HG03025 (cell line): ENCODE data around the gene FBXL19.

Experiments
- ATAC-seq: cut with Tn5 transposase; IDR thresholded peaks from one replicate; pipeline ENCODE4 v1.9.1; 2021; ENCODE audit warnings: mild to moderate bottlenecking, moderate library complexity; ENCODE audit not compliant: unreplicated experiment, low FRiP score

Gene FBXL19

GRCh38 chr16:30984669-30985400 is 61.5 kb downstream of the FBXL19 start, which contains the start of gene HSD3B7:
Gene HSD3B7, plus strand, starts transcription at chr16:30985207. Its CDS starts 452 bp downstream, at chr16:30985659.
- no peak for ATAC-seq

GRCh38 chr16:30985401-30986128 is 62.2 kb downstream of the FBXL19 start:
- no peak for ATAC-seq

- ATAC-seq = no peak
Measured at GRCh38 chr16:30986129-30986991, 63.0 kb downstream of the FBXL19 start.

- no peak for ATAC-seq
Measured at GRCh38 chr16:30987581-30988190, 64.3 kb downstream of the FBXL19 start.

GRCh38 chr16:30989469-30990047 is 66.2 kb downstream of the FBXL19 start:
- no peak for ATAC-seq

GRCh38 chr16:30990105-30990504 is 66.7 kb downstream of the FBXL19 start:
- ATAC-seq = no peak

GRCh38 chr16:30991052-30991451 is 67.7 kb downstream of the FBXL19 start:
- ATAC-seq = no peak

GRCh38 chr16:30992276-30992780 is 69.0 kb downstream of the FBXL19 start:
- no peak for ATAC-seq

- ATAC-seq = no peak
Measured at GRCh38 chr16:30992931-30993816, 69.8 kb downstream of the FBXL19 start.

GRCh38 chr16:30995927-30996323 is 72.6 kb downstream of the FBXL19 start:
- no peak for ATAC-seq

GRCh38 chr16:30996324-30996984 is 73.1 kb downstream of the FBXL19 start:
- no peak for ATAC-seq

- peak; percentile 46 for ATAC-seq
Measured at GRCh38 chr16:30996985-30997724, 73.8 kb downstream of the FBXL19 start.

- ATAC-seq = no peak
Measured at GRCh38 chr16:30997725-30998711, 74.6 kb downstream of the FBXL19 start.
